ENCODE results near the gene ANO2.

Gene ANO2

DNA sequence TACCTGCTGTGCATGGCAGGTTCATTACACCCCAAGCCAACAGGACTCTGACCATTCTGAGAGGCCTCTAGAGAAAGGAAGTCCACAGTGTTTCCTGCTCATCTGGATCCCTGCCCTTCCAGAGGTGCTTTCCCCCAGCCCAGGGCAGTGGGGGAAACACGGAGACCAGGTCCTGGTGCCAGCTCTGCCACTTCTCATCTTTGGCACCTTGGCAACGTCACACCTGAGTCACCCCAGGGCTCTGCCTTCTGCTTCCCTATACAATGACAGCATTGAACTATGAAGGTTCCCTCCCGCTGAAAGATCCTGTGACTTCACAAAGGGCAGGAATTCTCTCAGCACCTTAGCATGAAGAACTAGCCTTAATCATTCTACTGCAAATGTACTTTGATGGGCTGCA is 74.9 kb downstream of the ANO2 start:
- Mint-ChIP-seq H3K9me3 (no peaks in the 10 kb centered on the region), H3K27me3 (ENCODE audit: low read depth, poor library complexity) (peaks cover 14% of the 10 kb centered on the region), H3K27ac (no peak overlapping the region), H3K4me1 (no peaks in the 10 kb centered on the region), H3K36me3 (ENCODE audit: low read depth) (no peaks in the 10 kb centered on the region), H3K4me3 (no peak overlapping the region)
- TF ChIP-seq CTCF (IDR thresholded peaks at IDR 0.05): no peak
- DNase-seq: no peak

GRCh38 chr12:5868625-5869295 is 76.3 kb downstream of the ANO2 start:
- no peaks in the 10 kb centered on the region for H3K36me3 Mint-ChIP-seq (ENCODE audit: low read depth)
- DNase-seq: no peak
- peaks cover 6% of the 10 kb centered on the region for H3K27me3 Mint-ChIP-seq (ENCODE audit: low read depth, poor library complexity)
- no peak overlapping the region for H3K4me3 Mint-ChIP-seq
- no peaks in the 10 kb centered on the region for H3K4me1 Mint-ChIP-seq
- no peak for TF ChIP-seq CTCF (IDR thresholded peaks at IDR 0.05)
- no peak overlapping the region for H3K27ac Mint-ChIP-seq
- no peaks in the 10 kb centered on the region for H3K9me3 Mint-ChIP-seq

DNA sequence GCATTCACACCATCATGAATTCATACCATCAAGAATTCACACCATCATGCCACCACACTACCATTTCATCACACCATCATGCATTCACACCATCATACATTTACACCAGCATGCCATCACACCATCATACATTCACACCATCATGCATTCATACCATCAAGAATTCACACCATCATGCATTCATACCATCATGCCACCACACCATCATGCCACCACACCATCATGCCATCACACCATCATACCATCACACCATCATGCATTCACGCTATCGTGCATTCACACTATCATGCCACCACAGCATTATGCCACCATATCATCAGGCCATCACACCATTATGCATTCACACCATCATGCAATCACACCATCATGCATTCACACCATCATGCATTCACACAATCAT is 79.7 kb downstream of the ANO2 start:
- peaks cover 6% of the 10 kb centered on the region for H3K27me3 Mint-ChIP-seq (ENCODE audit: low read depth, poor library complexity)
- no peak for DNase-seq
- H3K27ac Mint-ChIP-seq: no peak overlapping the region
- H3K4me1 Mint-ChIP-seq: no peaks in the 10 kb centered on the region
- no peak for TF ChIP-seq CTCF (IDR thresholded peaks at IDR 0.05)
- H3K9me3 Mint-ChIP-seq: no peaks in the 10 kb centered on the region
- H3K36me3 Mint-ChIP-seq (ENCODE audit: low read depth): no peaks in the 10 kb centered on the region
- no peak overlapping the region for H3K4me3 Mint-ChIP-seq

- H3K4me1 Mint-ChIP-seq: no peaks in the 10 kb centered on the region
- H3K27ac Mint-ChIP-seq: no peak overlapping the region
- no peak overlapping the region for H3K4me3 Mint-ChIP-seq
- no peaks in the 10 kb centered on the region for H3K36me3 Mint-ChIP-seq (ENCODE audit: low read depth)
- TF ChIP-seq CTCF (IDR thresholded peaks at IDR 0.05): no peak
- H3K27me3 Mint-ChIP-seq (ENCODE audit: low read depth, poor library complexity): peaks cover 6% of the 10 kb centered on the region
- no peak for DNase-seq
- no peaks in the 10 kb centered on the region for H3K9me3 Mint-ChIP-seq
Measured at GRCh38 chr12:5864972-5865371, 80.1 kb downstream of the ANO2 start.

DNA sequence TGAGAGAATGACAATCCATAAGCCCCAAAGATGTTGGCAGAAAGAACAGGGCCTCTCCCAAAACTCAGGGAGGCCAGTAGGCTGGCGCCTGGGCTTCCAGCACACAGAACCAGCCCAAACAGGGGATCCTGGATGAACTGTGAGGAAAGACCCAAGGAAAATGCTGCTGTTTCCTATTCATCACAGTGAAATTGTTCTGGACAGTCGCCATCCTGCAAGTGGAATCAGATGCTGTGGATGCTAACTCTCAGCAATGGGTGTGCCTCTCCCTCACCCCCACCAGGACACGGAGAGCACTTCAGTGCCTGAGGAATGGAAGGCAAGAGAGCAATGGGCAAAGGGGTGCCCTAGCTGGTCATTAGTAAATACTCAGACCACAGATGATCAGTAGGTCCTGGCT is 80.8 kb downstream of the ANO2 start:
- DNase-seq: no peak
- no peaks in the 10 kb centered on the region for H3K9me3 Mint-ChIP-seq
- no peak for TF ChIP-seq CTCF (IDR thresholded peaks at IDR 0.05)
- H3K36me3 Mint-ChIP-seq (ENCODE audit: low read depth): no peaks in the 10 kb centered on the region
- H3K4me1 Mint-ChIP-seq: no peaks in the 10 kb centered on the region
- no peak overlapping the region for H3K4me3 Mint-ChIP-seq
- H3K27me3 Mint-ChIP-seq (ENCODE audit: low read depth, poor library complexity): peaks cover 6% of the 10 kb centered on the region
- H3K27ac Mint-ChIP-seq: no peak overlapping the region

- no peak for DNase-seq
- no peaks in the 10 kb centered on the region for H3K9me3 Mint-ChIP-seq
- H3K27ac Mint-ChIP-seq: no peak overlapping the region
- peaks cover 3% of the 10 kb centered on the region for H3K4me1 Mint-ChIP-seq
- H3K27me3 Mint-ChIP-seq (ENCODE audit: low read depth, poor library complexity): peaks cover 20% of the 10 kb centered on the region
- H3K36me3 Mint-ChIP-seq (ENCODE audit: low read depth): no peaks in the 10 kb centered on the region
- TF ChIP-seq CTCF (IDR thresholded peaks at IDR 0.05): no peak
- H3K4me3 Mint-ChIP-seq: no peak overlapping the region
Measured at GRCh38 chr12:5861416-5861815, 83.6 kb downstream of the ANO2 start.
